Osteoblast (primary cell): Measurements from ENCODE around the gene GRAMD4. TPM values are rescaled to one million over a fixed set of nuclear protein-coding genes. Genes with fewer than 3 reads are reported as not detected.

Source experiments
- DNase-seq: peaks from one replicate; pipeline ENCODE4 v3.0.0; 2011; ENCODE audit warnings: low spot score, mixed read lengths; ENCODE audit not compliant: insufficient read length; ENCODE audit errors: missing footprints
- H2AFZ ChIP-seq: 2 replicates; pipeline ENCODE4 v1.6.0; 2011; ENCODE audit warnings: mild to moderate bottlenecking, low read length
- H3K27ac ChIP-seq: 2 replicates; pipeline ENCODE4 v1.5.1; 2011; ENCODE audit warnings: mild to moderate bottlenecking, low read depth, low read length, moderate library complexity
- H3K27me3 ChIP-seq: 2 replicates; pipeline ENCODE4 v1.6.0; 2012; ENCODE audit warnings: mild to moderate bottlenecking, control low read depth, inconsistent platforms, low read length, moderate library complexity; ENCODE audit not compliant: insufficient read depth
- H3K36me3 ChIP-seq: 2 replicates; pipeline ENCODE4 v1.5.1; 2011; ENCODE audit warnings: mild to moderate bottlenecking, low read length, control low read depth, moderate library complexity; ENCODE audit not compliant: insufficient read depth
- H3K4me1 ChIP-seq: 2 replicates; pipeline ENCODE4 v1.5.1; 2011; ENCODE audit warnings: mild to moderate bottlenecking, low read length, control low read depth, moderate library complexity; ENCODE audit not compliant: insufficient read depth
- H3K4me2 ChIP-seq: 2 replicates; pipeline ENCODE4 v1.6.0; 2011; ENCODE audit warnings: mild to moderate bottlenecking, low read length; ENCODE audit not compliant: insufficient read depth
- H3K4me3 ChIP-seq: fragments of 200-600 bp; sonication (generic); 3 replicates; pipeline ENCODE4 v1.5.1; 2012; ENCODE audit warnings: mild to moderate bottlenecking, low read length, inconsistent platforms; ENCODE audit not compliant: insufficient read depth
- H3K79me2 ChIP-seq: 2 replicates; pipeline ENCODE4 v1.6.0; 2012; ENCODE audit warnings: mild to moderate bottlenecking, low read length, control low read depth, inconsistent platforms; ENCODE audit not compliant: insufficient read depth
- H3K9me3 ChIP-seq: 2 replicates; pipeline ENCODE4 v1.5.1; 2011; ENCODE audit warnings: low read depth, low read length, control low read depth
- H4K20me1 ChIP-seq: 2 replicates; pipeline ENCODE4 v1.6.0; 2012; ENCODE audit warnings: mild to moderate bottlenecking, low read length, control low read depth; ENCODE audit not compliant: insufficient read depth
- total RNA-seq: library from RNA; depleted of rRNA; stranded (reverse); fragments of >200 nt; gene quantifications from 2 replicates; pipeline ENCODE4 v1.2.3, GENCODE V29; 2012
- TF ChIP-seq, protein P1 (sequence below): IDR thresholded peaks from 2 replicates; pipeline ENCODE4 v1.5.1; 2011; ENCODE audit warnings: mild to moderate bottlenecking, low read depth, low read length, moderate library complexity; ENCODE audit errors: extremely low read depth

Gene GRAMD4
- total RNA-seq, 1 donor = 17.0 TPM

GRCh38 chr22:46693634-46694415 is 73.6 kb downstream of the GRAMD4 start:
- Histone ChIP-seq H3K36me3 (peaks cover 54% of the 10 kb centered on the region), H3K4me2 (no peak overlapping the region), H3K27ac (no peak overlapping the region), H3K79me2 (no peaks in the 10 kb centered on the region), H3K27me3 (no peaks in the 10 kb centered on the region), H3K4me3 (no peak overlapping the region), H3K9me3 (no peaks in the 10 kb centered on the region), H3K4me1 (no peaks in the 10 kb centered on the region), H4K20me1 (no peaks in the 10 kb centered on the region), H2AFZ (no peak overlapping the region)
- DNase-seq = peak; percentile 52
- TF ChIP-seq, protein P1, sequence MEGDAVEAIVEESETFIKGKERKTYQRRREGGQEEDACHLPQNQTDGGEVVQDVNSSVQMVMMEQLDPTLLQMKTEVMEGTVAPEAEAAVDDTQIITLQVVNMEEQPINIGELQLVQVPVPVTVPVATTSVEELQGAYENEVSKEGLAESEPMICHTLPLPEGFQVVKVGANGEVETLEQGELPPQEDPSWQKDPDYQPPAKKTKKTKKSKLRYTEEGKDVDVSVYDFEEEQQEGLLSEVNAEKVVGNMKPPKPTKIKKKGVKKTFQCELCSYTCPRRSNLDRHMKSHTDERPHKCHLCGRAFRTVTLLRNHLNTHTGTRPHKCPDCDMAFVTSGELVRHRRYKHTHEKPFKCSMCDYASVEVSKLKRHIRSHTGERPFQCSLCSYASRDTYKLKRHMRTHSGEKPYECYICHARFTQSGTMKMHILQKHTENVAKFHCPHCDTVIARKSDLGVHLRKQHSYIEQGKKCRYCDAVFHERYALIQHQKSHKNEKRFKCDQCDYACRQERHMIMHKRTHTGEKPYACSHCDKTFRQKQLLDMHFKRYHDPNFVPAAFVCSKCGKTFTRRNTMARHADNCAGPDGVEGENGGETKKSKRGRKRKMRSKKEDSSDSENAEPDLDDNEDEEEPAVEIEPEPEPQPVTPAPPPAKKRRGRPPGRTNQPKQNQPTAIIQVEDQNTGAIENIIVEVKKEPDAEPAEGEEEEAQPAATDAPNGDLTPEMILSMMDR = no peak

GRCh38 chr22:46694416-46695170 is 74.4 kb downstream of the GRAMD4 start:
- H3K4me3 ChIP-seq = no peak overlapping the region
- no peaks in the 10 kb centered on the region for H3K9me3 ChIP-seq
- H3K27ac ChIP-seq = no peak overlapping the region
- H3K79me2 ChIP-seq = no peaks in the 10 kb centered on the region
- no peak overlapping the region for H2AFZ ChIP-seq
- peaks cover 57% of the 10 kb centered on the region for H3K36me3 ChIP-seq
- no peak overlapping the region for H3K4me2 ChIP-seq
- H3K27me3 ChIP-seq = no peaks in the 10 kb centered on the region
- no peaks in the 10 kb centered on the region for H3K4me1 ChIP-seq
- peak; percentile 59 for DNase-seq
- H4K20me1 ChIP-seq = no peaks in the 10 kb centered on the region
- TF ChIP-seq, protein P1 = no peak

- no peaks in the 10 kb centered on the region for H3K9me3 ChIP-seq
- H3K36me3 ChIP-seq = peaks cover 48% of the 10 kb centered on the region
- H3K4me1 ChIP-seq = no peaks in the 10 kb centered on the region
- peak; percentile 58 for DNase-seq
- H3K4me3 ChIP-seq = no peak overlapping the region
- no peak overlapping the region for H3K27ac ChIP-seq
- H3K79me2 ChIP-seq = no peaks in the 10 kb centered on the region
- H4K20me1 ChIP-seq = no peaks in the 10 kb centered on the region
- H3K4me2 ChIP-seq = no peak overlapping the region
- H2AFZ ChIP-seq = no peak overlapping the region
- no peaks in the 10 kb centered on the region for H3K27me3 ChIP-seq
- TF ChIP-seq, protein P1 = no peak
Observed at GRCh38 chr22:46695346-46696228, 75.4 kb downstream of the GRAMD4 start.
